Fibroblast of mammary gland (primary cell): ENCODE measurements around the gene TMEM208.

Source experiments
- DNase-seq: peaks from one replicate; pipeline ENCODE4 v3.0.0-alpha.2; 2010; ENCODE audit warnings: low read depth
- H3K4me3 ChIP-seq: 2 replicates; pipeline ENCODE4 v1.5.1; 2011; ENCODE audit warnings: low read depth, mild to moderate bottlenecking, low read length, moderate library complexity; ENCODE audit not compliant: control insufficient read depth
- TF ChIP-seq, protein P1 (sequence below): conservative IDR thresholded peaks from 2 replicates; pipeline ENCODE4 v1.5.1; 2011; ENCODE audit warnings: low read depth, low read length, inconsistent platforms; ENCODE audit not compliant: control insufficient read depth, insufficient read depth

Gene TMEM208

DNA sequence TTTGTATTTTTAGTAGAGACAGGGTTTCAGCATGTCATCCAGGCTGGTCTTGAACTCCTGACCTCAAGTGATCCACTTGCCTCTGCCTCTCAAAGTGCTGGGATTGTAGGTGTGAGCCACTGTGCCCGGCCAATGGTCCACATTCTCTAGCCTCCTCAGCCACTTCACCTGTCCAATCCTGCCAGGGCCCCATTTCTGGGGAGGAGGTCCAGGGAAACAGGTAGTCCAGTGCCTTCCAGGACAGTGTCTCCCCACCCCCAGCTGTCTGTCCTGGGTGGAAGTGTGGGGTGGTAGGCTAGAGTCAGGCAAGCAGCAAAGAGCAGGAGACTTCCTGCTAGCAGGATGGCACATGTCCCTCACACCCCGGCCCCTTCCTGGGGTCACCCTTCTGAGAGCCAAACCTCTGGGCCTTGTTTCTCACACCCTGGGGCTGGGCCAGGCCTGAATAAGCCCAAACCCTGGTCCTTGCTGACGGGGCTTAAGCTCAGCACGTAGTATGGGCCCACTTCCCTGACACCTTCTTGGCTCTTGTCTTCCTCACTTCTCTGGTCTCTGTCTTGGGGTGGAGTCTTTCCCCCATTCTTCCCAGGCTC lies 15.3 kb downstream of the TMEM208 start:
- TF ChIP-seq, protein P1, sequence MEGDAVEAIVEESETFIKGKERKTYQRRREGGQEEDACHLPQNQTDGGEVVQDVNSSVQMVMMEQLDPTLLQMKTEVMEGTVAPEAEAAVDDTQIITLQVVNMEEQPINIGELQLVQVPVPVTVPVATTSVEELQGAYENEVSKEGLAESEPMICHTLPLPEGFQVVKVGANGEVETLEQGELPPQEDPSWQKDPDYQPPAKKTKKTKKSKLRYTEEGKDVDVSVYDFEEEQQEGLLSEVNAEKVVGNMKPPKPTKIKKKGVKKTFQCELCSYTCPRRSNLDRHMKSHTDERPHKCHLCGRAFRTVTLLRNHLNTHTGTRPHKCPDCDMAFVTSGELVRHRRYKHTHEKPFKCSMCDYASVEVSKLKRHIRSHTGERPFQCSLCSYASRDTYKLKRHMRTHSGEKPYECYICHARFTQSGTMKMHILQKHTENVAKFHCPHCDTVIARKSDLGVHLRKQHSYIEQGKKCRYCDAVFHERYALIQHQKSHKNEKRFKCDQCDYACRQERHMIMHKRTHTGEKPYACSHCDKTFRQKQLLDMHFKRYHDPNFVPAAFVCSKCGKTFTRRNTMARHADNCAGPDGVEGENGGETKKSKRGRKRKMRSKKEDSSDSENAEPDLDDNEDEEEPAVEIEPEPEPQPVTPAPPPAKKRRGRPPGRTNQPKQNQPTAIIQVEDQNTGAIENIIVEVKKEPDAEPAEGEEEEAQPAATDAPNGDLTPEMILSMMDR, result no peak
- DNase-seq, result no peak
- no peak overlapping the region for H3K4me3 ChIP-seq

DNA sequence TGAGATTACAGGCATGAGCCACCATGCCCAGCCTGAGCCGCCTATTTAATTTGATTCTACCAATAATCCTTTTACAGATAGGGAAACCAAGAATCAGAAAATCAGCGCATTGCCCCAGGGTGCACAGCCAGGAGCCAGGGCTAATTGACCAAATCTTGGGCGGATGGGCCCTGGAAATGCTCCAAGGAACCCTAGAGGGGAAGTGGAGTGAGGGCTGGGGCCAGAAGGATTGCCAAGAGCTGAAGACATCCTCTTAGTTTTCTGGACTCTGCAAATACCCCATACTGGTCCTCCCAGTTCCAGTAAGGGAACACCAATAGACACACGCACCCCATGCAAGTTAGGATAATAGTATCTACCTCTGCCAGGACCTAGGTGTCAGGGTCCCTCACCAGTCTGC lies 16.6 kb downstream of the TMEM208 start:
- TF ChIP-seq, protein P1, result no peak
- no peak overlapping the region for H3K4me3 ChIP-seq
- no peak for DNase-seq

DNA sequence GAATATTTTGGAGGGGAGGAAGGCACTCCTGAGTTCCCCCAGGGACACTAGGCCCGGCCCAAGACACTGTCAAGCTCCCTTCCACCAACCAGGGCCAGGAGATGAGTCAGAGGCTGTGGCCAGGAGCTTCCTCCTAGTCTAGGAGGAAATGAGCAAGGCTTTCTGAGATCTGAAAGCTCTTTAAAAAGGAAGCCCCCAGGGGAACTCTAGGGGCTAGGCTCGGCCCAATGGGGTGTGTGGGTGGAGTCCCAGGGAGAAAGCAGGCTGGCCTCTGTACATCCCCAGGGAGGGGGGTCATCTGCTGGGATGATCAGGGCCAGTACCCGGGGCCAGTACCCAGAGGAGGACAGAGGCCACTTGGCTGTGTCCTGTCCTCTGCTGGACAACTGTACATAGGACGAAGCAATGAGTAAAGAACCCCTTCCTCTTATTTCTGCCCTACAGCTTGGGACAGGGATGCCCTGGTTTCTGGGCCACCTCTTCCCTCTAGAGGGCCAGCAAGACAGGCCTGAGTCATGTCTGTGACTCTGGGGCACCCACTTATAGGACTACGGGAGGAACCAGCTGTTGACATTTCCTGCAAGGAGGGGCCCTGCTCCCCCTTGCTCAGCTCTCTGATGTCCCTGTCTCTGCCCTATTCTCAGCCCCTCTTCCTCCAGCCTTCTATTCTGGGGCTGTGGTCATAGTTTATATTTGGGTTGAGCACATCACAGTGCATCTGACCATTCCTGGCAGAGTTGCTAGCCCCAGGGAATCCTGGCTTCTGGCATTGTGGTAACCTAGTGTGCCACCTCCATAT lies 17.7 kb downstream of the TMEM208 start:
- TF ChIP-seq, protein P1, result no peak
- peak overlapping the region; percentile 89 for H3K4me3 ChIP-seq
- DNase-seq, result peak; percentile 94

DNA sequence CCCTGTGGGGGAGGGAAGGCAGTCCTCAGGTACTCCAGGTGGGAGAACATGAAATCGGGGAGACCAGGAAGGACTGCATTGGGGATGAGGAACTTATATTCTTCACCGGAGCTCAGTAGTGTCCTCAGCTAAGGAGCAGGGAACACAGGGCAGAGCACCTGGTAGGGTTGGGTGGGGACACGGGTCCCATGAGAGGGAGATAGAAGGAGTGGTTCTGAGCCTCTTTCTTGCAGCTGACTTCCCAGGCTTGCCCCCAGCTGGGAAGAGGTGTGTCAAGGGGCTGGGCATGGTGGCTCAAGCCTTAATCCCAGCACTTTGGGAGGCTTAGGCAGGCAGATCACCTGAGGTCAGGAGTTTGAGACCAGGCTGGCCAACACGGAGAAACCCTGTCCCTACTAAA lies 18.3 kb downstream of the TMEM208 start:
- DNase-seq, result no peak
- TF ChIP-seq, protein P1, result no peak
- peak overlapping the region; percentile 89 for H3K4me3 ChIP-seq

DNA sequence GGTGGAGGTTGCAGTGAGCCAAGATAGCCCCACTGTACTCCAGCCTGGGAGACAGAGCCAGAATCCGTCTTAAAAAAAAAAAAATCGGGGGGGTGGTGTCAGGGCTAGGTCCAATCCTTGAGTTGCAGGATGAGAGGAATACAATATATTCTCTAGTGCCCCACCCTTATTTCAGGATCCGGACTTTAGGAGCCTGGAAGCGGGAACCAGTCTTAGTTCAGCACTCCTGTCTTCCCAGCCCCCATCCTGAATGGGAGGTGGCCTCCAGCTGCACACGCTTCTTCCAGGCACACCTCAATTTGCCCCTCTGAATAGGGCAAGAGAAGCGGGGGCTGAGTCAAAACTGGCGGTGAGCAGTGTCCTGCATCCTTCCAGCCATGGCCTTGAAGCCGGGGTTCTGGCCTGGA lies 18.7 kb downstream of the TMEM208 start:
- H3K4me3 ChIP-seq, result peak overlapping the region; percentile 89
- TF ChIP-seq, protein P1, result no peak
- DNase-seq, result no peak

DNA sequence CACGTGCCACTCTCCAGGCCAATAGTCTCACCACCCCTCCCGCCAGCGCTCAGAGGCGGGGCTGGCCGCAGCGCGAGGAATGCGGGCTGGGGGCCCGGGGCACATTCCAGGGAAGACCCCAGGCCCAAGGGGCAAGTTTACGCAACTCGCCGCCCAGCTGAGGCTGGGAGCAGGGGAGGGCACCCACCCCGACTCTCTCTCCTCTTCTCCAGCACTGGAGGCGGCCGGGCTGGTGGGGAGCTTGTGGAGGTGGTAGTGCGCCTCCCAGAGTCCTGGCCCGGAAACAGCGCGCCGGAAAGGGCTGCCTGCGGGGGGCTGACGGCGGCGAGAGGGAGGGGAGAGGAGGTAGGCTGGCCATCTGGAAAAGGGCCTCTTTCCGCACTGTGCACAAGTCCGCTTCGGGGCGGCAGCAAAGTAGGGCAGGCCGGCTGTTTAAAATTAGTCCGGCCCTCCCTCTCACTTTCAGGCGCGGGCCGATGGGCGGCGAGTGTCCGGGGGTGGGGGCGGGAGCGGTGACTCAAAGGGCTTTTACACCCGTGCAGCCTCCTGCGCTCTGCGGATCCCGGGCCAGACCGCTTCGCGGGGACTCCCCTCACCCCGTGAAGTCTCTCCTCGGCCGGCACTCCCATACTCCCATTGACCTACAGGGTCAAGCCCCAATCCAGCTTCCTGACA lies 19.3 kb downstream of the TMEM208 start:
- peak; percentile 90 for DNase-seq
- TF ChIP-seq, protein P1, result peak; percentile 13
- peak overlapping the region; percentile 89 for H3K4me3 ChIP-seq
